Islet of Langerhans (tissue), 1 donor: ENCODE results near the gene SNCAIP.

Experiments used
- FAIRE-seq: peaks from one replicate; lab custom pipeline; 2011; peaks lifted over from hg19 to GRCh38; lab: Jason Lieb, UNC

SNCAIP gene

DNA sequence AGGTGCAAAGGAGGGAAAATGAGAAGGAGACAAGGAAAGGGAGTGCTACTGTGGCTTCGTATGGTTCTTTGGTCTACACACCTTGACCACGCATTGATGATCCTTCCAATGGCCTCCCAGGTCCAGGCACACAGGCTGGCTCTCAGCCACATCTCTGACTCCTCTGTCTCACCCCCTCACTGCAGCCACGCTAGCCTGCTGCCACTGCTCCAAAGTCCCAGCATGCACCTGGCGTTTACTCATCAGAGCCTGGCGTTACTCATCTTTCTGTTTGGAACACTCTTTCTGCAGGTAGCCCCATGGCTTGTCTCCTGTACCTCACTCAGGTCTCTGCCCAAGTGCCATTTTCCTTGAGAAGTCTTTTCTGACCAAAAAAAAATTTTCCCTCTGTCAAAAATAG is 195.5 kb downstream of the SNCAIP start:
- no peak for FAIRE-seq

GRCh38 chr5:122508623-122509022 is 196.6 kb downstream of the SNCAIP start:
- no peak for FAIRE-seq
